Stomach (tissue), 9 donors: Measurements from ENCODE around the gene BCO1. TPM values are rescaled to one million over a fixed set of nuclear protein-coding genes. Genes with fewer than 3 reads are reported as not detected.

Source experiments
- DNase-seq, 2 donors: peaks; one replicate each; pipeline versions ENCODE4 v3.0.0 to v3.0.0-alpha.2; 2013 to 2019
- H3K27ac ChIP-seq, 5 donors: fragments of 200-600 bp in 4 of 5; sonication (generic) in 4 of 5; one replicate each; pipeline ENCODE4 v1.5.1; 2013 to 2019; ENCODE audit warnings: mild to moderate bottlenecking in 1 of 5, moderate library complexity in 1 of 5
- H3K27me3 ChIP-seq, 3 donors: fragments of 200-600 bp; sonication (generic); one replicate each; pipeline ENCODE4 v1.5.1; 2017 to 2019; ENCODE audit warnings: mixed run types in 1 of 3
- H3K36me3 ChIP-seq, 4 donors: fragments of 200-600 bp; sonication (generic); 1 replicate in 3 of 4; 2 replicates in 1 of 4; pipeline ENCODE4 v1.5.1; 2016 to 2019
- H3K4me1 ChIP-seq, 4 donors: fragments of 200-600 bp; sonication (generic); one replicate each; pipeline ENCODE4 v1.5.1; 2016 to 2019
- H3K4me3 ChIP-seq, 4 donors: fragments of 200-600 bp; sonication (generic) in 3 of 4; one replicate each; pipeline ENCODE4 v1.5.1; 2016 to 2019; ENCODE audit warnings: mild to moderate bottlenecking in 1 of 4
- H3K9me3 ChIP-seq, 4 donors: fragments of 200-600 bp; sonication (generic); one replicate each; pipeline ENCODE4 v1.5.1; 2016 to 2019
- EP300 ChIP-seq: sonication (generic); formaldehyde crosslinking; IDR thresholded peaks from one replicate; pipeline ENCODE4 v1.6.1; 2017; ENCODE audit warnings: antibody characterized with exemption
- POLR2A ChIP-seq, 4 donors: fragments of 450-650 bp; IDR thresholded peaks; one replicate each; pipeline ENCODE4 v1.6.1; 2016; ENCODE audit warnings: antibody characterized with exemption in 4 of 4, control low read depth in 2 of 4, mild to moderate bottlenecking in 1 of 4, moderate library complexity in 1 of 4
- POLR2AphosphoS5 ChIP-seq, 3 donors: sonication (generic); formaldehyde crosslinking; IDR thresholded peaks; one replicate each; pipeline ENCODE4 v1.6.1; 2016; ENCODE audit warnings: antibody characterized with exemption in 3 of 3
- WGBS, 5 donors: extraction: QIAGEN DNeasy Blood & Tissue Kit in 3 of 5; methylation state at CpG; one replicate each; pipeline versions ENCODE4 v1.1.5 to v1.1.7; 2013 to 2018; 5-methylcytosine and 5-hydroxymethylcytosine counted together
- intact Hi-C: fragments of 100-400 bp; cut with DNase I; formaldehyde crosslinking; loops from one replicate; pipeline ENCODE4 v1.15.1; 2023; ENCODE audit warnings: low total_unique reads
- polyA plus RNA-seq, 3 donors: library from polyadenylated mRNA; stranded (reverse); fragments of 200-250 nt; gene quantifications; one replicate each; pipeline ENCODE4 v1.2.3, GENCODE V29; 2013
- total RNA-seq, 5 donors: library from RNA; depleted of rRNA; stranded (reverse); fragments of >200 nt; gene quantifications; one replicate each; pipeline versions ENCODE4 v1.1.0 to v1.2.3, GENCODE V29; 2014 to 2016
- TF ChIP-seq, protein P1 (sequence below), 7 experiments: fragments of 450-650 bp in 4 of 7; fragments of 200-600 bp in 3 of 7; sonication (generic) in 3 of 7; IDR thresholded peaks; one replicate each; pipeline ENCODE4 v1.5.1; 2016 to 2019; ENCODE audit warnings: antibody characterized with exemption in 7 of 7, control low read depth in 2 of 7, mild to moderate bottlenecking in 1 of 7
- donor health status: healthy with polysubstance abuse.
- donor health status: Bipolar disorder and iron deficiency.
- donor health status: healthy.

Gene BCO1
- total and polyA plus RNA-seq, 8 donors = 0.38 to 5.8 (median 2.1) TPM; not detected in 3

DNA sequence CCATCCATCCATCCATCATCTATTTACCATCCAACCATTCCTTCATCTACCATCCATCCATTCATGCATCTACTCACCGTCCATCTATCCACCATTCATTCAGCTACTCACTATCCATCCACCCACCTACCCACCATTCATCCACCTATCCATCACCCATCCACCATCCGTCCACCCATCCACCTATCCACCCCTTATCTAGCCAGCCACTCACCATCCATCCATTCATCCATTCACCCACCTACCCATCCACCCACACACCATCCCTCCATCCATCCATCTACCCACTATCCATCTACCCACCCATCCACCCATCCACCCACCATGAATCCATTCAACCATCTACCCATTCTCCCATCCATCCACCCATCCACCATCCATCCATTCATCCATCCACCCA is 26.6 kb downstream of the BCO1 start:
- WGBS, 5 donors = 92 to 100% (median 96%) methylated on average over 2 of the region's 2 CpGs
- DNase-seq = no peak
- no peaks in the 10 kb centered on the region for H3K9me3 ChIP-seq
- no peaks in the 10 kb centered on the region for H3K27me3 ChIP-seq
- H3K4me3 ChIP-seq = no peak overlapping the region
- no peaks in the 10 kb centered on the region for H3K36me3 ChIP-seq
- intact Hi-C loops = no loop called here
- peaks cover 15 to 35% (median 29%) of the 10 kb centered on the region in 4 donors for H3K4me1 ChIP-seq
- TF ChIP-seq POLR2A (IDR thresholded peaks at IDR 0.05) (no peak), POLR2AphosphoS5 (IDR thresholded peaks at IDR 0.05) (no peak), EP300 (no peak)
- TF ChIP-seq, protein P1, sequence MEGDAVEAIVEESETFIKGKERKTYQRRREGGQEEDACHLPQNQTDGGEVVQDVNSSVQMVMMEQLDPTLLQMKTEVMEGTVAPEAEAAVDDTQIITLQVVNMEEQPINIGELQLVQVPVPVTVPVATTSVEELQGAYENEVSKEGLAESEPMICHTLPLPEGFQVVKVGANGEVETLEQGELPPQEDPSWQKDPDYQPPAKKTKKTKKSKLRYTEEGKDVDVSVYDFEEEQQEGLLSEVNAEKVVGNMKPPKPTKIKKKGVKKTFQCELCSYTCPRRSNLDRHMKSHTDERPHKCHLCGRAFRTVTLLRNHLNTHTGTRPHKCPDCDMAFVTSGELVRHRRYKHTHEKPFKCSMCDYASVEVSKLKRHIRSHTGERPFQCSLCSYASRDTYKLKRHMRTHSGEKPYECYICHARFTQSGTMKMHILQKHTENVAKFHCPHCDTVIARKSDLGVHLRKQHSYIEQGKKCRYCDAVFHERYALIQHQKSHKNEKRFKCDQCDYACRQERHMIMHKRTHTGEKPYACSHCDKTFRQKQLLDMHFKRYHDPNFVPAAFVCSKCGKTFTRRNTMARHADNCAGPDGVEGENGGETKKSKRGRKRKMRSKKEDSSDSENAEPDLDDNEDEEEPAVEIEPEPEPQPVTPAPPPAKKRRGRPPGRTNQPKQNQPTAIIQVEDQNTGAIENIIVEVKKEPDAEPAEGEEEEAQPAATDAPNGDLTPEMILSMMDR (IDR thresholded peaks at IDR 0.05) = no peak
- H3K27ac ChIP-seq = no peak overlapping the region

- H3K27ac ChIP-seq = peak overlapping the region; percentile 74 to 83 (median 78)
- H3K4me1 ChIP-seq = peaks cover 15 to 35% (median 29%) of the 10 kb centered on the region in 4 donors
- TF ChIP-seq POLR2A (IDR thresholded peaks at IDR 0.05) (no peak), POLR2AphosphoS5 (IDR thresholded peaks at IDR 0.05) (peak; percentile 43 to 80 (median 74))
- TF ChIP-seq, protein P1 (IDR thresholded peaks at IDR 0.05) = no peak
- no peaks in the 10 kb centered on the region for H3K9me3 ChIP-seq
- no peak overlapping the region for H3K4me3 ChIP-seq
- H3K27me3 ChIP-seq = no peaks in the 10 kb centered on the region
- WGBS, 5 donors = 42 to 61% (median 51%) methylated on average over 5 of the region's 5 CpGs
- no peaks in the 10 kb centered on the region for H3K36me3 ChIP-seq
- peak; percentile 81 to 93 for DNase-seq
- intact Hi-C loops = no loop called here
Observed at GRCh38 chr16:81265658-81266451, 27.4 kb downstream of the BCO1 start.

- 15 to 35% (median 27%) methylated on average over 7 of the region's 7 CpGs for WGBS, 5 donors
- peak overlapping the region; percentile 74 to 83 (median 78) for H3K27ac ChIP-seq
- peak; percentile 69 to 85 for DNase-seq
Observed at GRCh38 chr16:81266680-81267095, 28.2 kb downstream of the BCO1 start.

DNA sequence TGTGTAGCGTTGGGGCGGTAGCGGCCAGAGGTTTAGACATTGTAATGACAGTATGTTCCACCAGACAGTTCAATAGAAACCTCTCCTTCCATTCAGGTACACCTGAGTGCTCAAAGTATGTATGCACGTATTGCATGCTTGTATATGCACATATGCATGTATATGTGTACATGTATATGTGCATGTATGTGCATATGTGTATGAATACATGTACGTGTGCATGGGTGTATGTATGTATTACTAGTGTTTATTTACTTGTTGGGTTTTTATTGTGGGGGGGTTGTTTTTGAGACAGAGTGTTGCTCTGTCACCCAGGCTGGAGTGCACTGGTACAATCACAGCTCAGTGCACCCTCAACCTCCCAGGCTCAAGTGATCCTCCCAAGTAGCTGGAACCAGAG is 30.0 kb downstream of the BCO1 start:
- DNase-seq = no peak
- Histone ChIP-seq H3K9me3 (no peaks in the 10 kb centered on the region), H3K4me1 (peaks cover 19 to 38% (median 29%) of the 10 kb centered on the region in 4 donors), H3K4me3 (no peak overlapping the region), H3K27me3 (no peaks in the 10 kb centered on the region), H3K27ac (no peak overlapping the region), H3K36me3 (no peaks in the 10 kb centered on the region)
- WGBS, 5 donors = 92 to 97% (median 96%) methylated on average over 5 of the region's 5 CpGs
- intact Hi-C loops = no loop called here
- TF ChIP-seq POLR2A (IDR thresholded peaks at IDR 0.05) (no peak), EP300 (no peak), POLR2AphosphoS5 (IDR thresholded peaks at IDR 0.05) (no peak)
- TF ChIP-seq, protein P1 (IDR thresholded peaks at IDR 0.05) = no peak

More at GRCh38 chr16:81266680-81267095, 28.2 kb downstream of the BCO1 start:
- Histone ChIP-seq H3K36me3 (no peaks in the 10 kb centered on the region), H3K4me1 (peaks cover 15 to 35% (median 27%) of the 10 kb centered on the region in 4 donors), H3K27me3 (no peaks in the 10 kb centered on the region), H3K4me3 (no peak overlapping the region), H3K9me3 (no peaks in the 10 kb centered on the region)
- intact Hi-C loops = no loop called here
- TF ChIP-seq POLR2AphosphoS5 (IDR thresholded peaks at IDR 0.05) = peak in 2 of 3 donors; percentile 55 to 71
- TF ChIP-seq EP300 = no peak
- TF ChIP-seq POLR2A (IDR thresholded peaks at IDR 0.05) = no peak
